Peyer's patch (tissue), 4 donors: Measurements from ENCODE around the gene SETD1A.

ENCODE experiments used
- POLR2A ChIP-seq, 2 donors: fragments of 450-650 bp; IDR thresholded peaks; one replicate each; pipeline ENCODE4 v1.5.1; 2017; ENCODE audit warnings: antibody characterized with exemption in 2 of 2, mild to moderate bottlenecking in 2 of 2, moderate library complexity in 2 of 2
- TF ChIP-seq, protein P1 (sequence below), 6 experiments: fragments of 450-650 bp in 4 of 6; fragments of 200-600 bp in 2 of 6; sonication (generic) in 1 of 6; IDR thresholded peaks; one replicate each; pipeline ENCODE4 v1.5.1; 2017 to 2019; ENCODE audit warnings: antibody characterized with exemption in 6 of 6, mild to moderate bottlenecking in 3 of 6, moderate library complexity in 1 of 6

GRCh38 chr16:30937692-30938091 lies 19.9 kb upstream of the SETD1A start:
- TF ChIP-seq POLR2A (IDR thresholded peaks at IDR 0.05) = no peak
- TF ChIP-seq, protein P1, sequence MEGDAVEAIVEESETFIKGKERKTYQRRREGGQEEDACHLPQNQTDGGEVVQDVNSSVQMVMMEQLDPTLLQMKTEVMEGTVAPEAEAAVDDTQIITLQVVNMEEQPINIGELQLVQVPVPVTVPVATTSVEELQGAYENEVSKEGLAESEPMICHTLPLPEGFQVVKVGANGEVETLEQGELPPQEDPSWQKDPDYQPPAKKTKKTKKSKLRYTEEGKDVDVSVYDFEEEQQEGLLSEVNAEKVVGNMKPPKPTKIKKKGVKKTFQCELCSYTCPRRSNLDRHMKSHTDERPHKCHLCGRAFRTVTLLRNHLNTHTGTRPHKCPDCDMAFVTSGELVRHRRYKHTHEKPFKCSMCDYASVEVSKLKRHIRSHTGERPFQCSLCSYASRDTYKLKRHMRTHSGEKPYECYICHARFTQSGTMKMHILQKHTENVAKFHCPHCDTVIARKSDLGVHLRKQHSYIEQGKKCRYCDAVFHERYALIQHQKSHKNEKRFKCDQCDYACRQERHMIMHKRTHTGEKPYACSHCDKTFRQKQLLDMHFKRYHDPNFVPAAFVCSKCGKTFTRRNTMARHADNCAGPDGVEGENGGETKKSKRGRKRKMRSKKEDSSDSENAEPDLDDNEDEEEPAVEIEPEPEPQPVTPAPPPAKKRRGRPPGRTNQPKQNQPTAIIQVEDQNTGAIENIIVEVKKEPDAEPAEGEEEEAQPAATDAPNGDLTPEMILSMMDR (IDR thresholded peaks at IDR 0.05) = no peak
